GM04503 (cell line): ENCODE results near the gene ZNF638.

Source experiments
- DNase-seq: peaks from one replicate; pipeline ENCODE4 v3.0.0-alpha.2; 2012; ENCODE audit warnings: low read depth

ZNF638 gene

DNA sequence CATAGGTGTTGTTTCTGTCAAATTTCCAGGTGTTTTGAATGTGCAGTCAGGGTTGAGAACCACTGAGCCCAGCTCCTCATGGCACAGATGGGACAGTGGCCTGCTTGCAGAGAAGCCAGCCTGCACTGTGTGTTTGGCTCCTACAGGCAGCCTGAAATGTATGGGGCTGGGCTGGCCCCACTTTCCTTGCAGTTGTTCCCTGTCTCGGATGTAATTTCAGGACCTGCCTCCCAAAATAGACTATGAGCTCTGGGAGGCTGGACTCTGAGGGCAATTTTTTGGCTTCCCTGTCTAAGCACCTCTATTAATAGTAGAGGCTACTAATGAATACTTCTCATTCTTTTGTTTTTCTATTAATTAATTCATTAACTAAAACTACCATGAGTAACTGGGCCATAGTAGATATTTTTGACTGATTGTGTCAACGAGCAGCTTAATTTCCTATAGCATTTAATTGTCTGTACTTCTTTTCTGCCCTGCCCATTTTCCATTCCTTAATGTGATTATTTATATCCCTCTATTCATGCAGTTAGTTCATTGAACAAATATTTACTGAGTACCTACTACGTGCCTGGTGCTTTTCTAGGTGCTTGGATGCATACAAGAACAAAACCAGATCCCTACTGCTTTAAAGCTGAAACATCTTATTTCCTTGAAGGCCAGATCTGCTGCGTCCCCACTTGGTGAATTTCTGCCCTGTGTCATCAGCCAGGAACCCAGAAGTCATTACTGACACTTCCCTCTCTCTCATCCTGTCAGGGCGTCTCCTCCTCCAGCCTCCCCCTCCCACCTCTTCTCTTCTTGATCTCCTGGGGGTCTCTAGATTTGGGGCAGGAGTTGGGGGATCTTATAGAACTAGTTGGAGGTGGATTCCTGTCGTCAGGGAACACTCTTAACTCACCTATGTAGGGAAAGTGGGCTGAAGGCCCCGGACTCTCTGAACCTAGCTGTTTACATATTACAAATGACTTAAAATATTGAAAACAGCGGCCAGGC is 138.1 kb downstream of the ZNF638 start:
- DNase-seq = no peak

- DNase-seq = no peak
Observed at GRCh38 chr2:71471276-71471675, 139.7 kb downstream of the ZNF638 start.

DNA sequence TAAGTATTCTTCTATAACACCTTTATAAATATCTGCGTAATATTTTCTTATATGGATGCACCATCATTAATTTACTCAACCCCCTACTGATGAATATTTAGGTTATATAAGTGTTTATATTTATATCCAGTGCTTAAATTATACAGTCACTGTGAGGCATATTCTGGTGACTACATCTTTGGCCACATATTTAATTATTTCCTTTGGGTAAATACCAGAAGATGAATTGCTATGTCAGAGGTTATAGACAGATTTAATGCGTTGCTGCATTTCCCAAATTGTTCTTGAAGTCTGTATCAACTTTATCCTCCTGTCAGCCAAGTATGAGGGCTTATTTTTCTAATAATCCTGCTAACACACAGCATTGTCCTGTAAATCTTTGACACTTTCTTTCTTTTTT is 140.4 kb downstream of the ZNF638 start:
- DNase-seq = no peak

GRCh38 chr2:71473346-71474031 is 141.9 kb downstream of the ZNF638 start:
- DNase-seq = no peak

DNA sequence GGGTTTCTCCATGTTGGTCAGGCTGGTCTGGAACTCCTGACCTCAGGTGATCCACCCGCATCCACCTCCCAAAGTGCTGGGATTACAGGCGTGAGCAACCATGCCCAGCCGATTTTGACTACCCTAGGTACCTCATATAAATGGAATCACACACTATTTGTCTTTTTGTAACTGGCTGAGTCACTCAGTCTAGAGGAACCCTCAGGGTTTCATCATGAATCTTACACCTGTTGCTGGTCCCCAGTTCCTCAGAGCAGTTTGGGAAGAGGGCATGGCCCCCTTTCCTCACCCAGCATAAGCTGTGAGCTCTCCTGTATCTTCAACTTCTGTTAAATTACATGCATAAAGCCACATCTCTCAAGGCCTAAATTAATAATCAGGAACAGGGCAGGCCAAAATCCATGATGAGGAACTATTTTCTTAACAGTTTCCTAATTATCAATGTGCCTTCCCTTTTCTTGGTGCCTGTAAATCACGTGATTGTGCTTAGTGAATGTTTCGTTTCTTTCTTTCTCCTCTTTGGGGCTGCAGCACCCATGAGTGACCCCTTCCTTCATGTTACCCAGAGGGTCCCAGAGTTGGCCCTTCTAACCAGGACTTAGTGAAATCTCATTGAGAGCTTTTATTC is 142.6 kb downstream of the ZNF638 start:
- no peak for DNase-seq

DNA sequence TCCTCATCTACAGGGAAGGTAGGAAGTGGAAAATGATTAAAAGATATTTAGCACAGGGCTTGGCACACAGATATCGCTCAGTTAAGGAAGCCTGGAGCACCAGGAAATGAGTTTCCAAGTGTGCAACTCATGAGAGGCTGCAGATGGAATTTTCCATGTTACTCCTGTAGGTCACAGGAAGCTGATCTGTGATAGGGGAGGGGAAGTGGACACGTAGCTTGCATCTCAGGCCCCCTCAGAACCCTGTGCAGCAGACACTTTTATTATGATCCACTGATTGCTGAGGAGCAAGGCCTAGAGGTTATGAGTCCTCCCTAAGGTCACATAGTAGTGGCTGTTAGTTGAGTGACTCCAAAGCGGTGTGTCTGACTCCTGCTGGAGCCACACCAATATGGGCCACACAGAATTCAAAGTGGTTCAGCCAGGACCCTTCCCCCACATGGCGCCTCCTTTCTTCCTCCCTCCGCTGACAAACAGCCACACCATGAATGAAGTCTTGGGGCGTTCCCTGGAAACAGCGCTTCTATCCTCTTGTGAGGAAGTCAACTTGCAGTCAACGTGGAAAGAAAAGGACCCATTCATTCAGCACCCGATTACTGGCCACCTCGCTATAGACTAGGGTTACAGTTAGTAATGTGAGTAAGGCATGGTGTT is 143.3 kb downstream of the ZNF638 start:
- no peak for DNase-seq

GRCh38 chr2:71476495-71476894 is 144.9 kb downstream of the ZNF638 start:
- no peak for DNase-seq

GRCh38 chr2:71477231-71477691 is 145.7 kb downstream of the ZNF638 start:
- DNase-seq = no peak

- DNase-seq = no peak
Observed at GRCh38 chr2:71478806-71479205, 147.2 kb downstream of the ZNF638 start.

GRCh38 chr2:71479261-71479660 is 147.7 kb downstream of the ZNF638 start:
- DNase-seq = no peak

- DNase-seq = no peak
Observed at GRCh38 chr2:71481111-71481510, 149.5 kb downstream of the ZNF638 start.

DNA sequence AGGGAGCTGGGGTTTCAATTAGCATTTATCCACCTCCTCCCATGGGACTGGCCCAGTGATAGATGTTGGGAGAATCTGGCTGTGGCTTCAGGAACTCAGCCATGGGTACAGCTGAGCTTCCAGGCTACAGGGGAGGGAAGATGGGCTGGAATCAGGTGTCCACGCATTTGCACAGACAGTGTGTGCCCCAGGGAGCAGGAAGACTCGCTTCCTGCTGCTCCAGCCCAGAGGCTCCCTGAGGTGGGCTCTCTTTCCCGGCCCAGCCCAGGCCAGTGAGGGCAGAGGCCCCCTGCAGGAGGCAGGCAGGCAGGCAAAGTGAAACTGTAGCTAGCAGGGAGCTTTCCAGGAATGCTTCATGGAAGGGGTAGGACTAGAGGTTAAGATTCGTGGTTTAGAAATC is 150.5 kb downstream of the ZNF638 start:
- no peak for DNase-seq

- DNase-seq = no peak
Observed at GRCh38 chr2:71483246-71483645, 151.7 kb downstream of the ZNF638 start.

- DNase-seq = no peak
Observed at GRCh38 chr2:71484354-71484753, 152.8 kb downstream of the ZNF638 start.
